GM23338 (cell line): ENCODE measurements around the gene P3R3URF. TPM values are rescaled to one million over a fixed set of nuclear protein-coding genes. Genes with fewer than 3 reads are reported as not detected.

Experiments used
- ATAC-seq: fragments of 200-7000 bp; cut with Tn5 transposase; 3 replicates; pipeline ENCODE4 v1.9.1; 2020
- DNase-seq: peaks from one replicate; pipeline ENCODE4 v3.0.0-alpha.2; 2015; ENCODE audit warnings: low spot score
- H2AFZ ChIP-seq: fragments of 200-600 bp; sonication (generic); 2 replicates; pipeline ENCODE4 v1.8.0; 2016; ENCODE audit warnings: antibody characterized with exemption, mild to moderate bottlenecking, moderate library complexity
- H3F3A ChIP-seq: fragments of 200-600 bp; sonication (generic); replicated peaks from 2 replicates; pipeline ENCODE4 v1.8.0; 2017; ENCODE audit warnings: antibody characterized with exemption, mixed run types, low read depth
- H3K27ac ChIP-seq: fragments of 200-600 bp; sonication (generic); 2 replicates; pipeline ENCODE4 v1.6.1; 2016; ENCODE audit warnings: low read depth
- H3K27me3 ChIP-seq: fragments of 200-600 bp; sonication (generic); 2 replicates; pipeline ENCODE4 v1.8.0; 2016; ENCODE audit warnings: mild to moderate bottlenecking, mixed run types, moderate library complexity; ENCODE audit not compliant: insufficient read depth
- H3K36me3 ChIP-seq: fragments of 200-600 bp; sonication (generic); 2 replicates; pipeline ENCODE4 v1.8.0; 2016; ENCODE audit warnings: mild to moderate bottlenecking; ENCODE audit not compliant: insufficient read depth
- H3K4me1 ChIP-seq: fragments of 200-600 bp; sonication (generic); 2 replicates; pipeline ENCODE4 v1.8.0; 2016; ENCODE audit warnings: mild to moderate bottlenecking, moderate library complexity; ENCODE audit not compliant: insufficient read depth
- H3K4me2 ChIP-seq: fragments of 200-600 bp; sonication (generic); 2 replicates; pipeline ENCODE4 v1.7.1; 2017; ENCODE audit warnings: mixed run types
- H3K4me3 ChIP-seq: fragments of 200-600 bp; sonication (generic); 2 replicates; pipeline ENCODE4 v1.6.1; 2016; ENCODE audit warnings: mixed run types
- H3K79me2 ChIP-seq: fragments of 200-600 bp; sonication (generic); replicated peaks from 2 replicates; pipeline ENCODE4 v1.8.0; 2017; ENCODE audit warnings: mild to moderate bottlenecking; ENCODE audit not compliant: insufficient read depth
- H3K9me2 ChIP-seq: fragments of 200-600 bp; sonication (generic); 2 replicates; pipeline ENCODE4 v1.8.0; 2017; ENCODE audit not compliant: insufficient read depth
- H4K20me1 ChIP-seq: fragments of 200-600 bp; sonication (generic); replicated peaks from 2 replicates; pipeline ENCODE4 v1.8.0; 2017; ENCODE audit warnings: mild to moderate bottlenecking; ENCODE audit not compliant: insufficient read depth
- H3K27ac Mint-ChIP-seq: 2 replicates; pipeline ENCODE4 v1.8.0; 2020; ENCODE audit warnings: inconsistent platforms, mild to moderate bottlenecking, moderate library complexity, mixed read lengths
- H3K27me3 Mint-ChIP-seq: 3 replicates; pipeline ENCODE4 v1.8.0; 2022; ENCODE audit warnings: low read depth, mild to moderate bottlenecking, moderate library complexity, mixed read lengths, inconsistent platforms; ENCODE audit not compliant: insufficient read depth, poor library complexity
- H3K36me3 Mint-ChIP-seq: 3 replicates; pipeline ENCODE4 v1.8.0; 2021; ENCODE audit warnings: low read depth, mild to moderate bottlenecking, inconsistent platforms, moderate library complexity, mixed read lengths
- H3K4me1 Mint-ChIP-seq: 3 replicates; pipeline ENCODE4 v1.8.0; 2020; ENCODE audit warnings: mild to moderate bottlenecking, inconsistent platforms, mixed read lengths
- H3K4me3 Mint-ChIP-seq: 3 replicates; pipeline ENCODE4 v1.8.0; 2021; ENCODE audit warnings: moderate library complexity, mild to moderate bottlenecking, inconsistent platforms, mixed read lengths
- H3K9me3 Mint-ChIP-seq: 3 replicates; pipeline ENCODE4 v1.8.0; 2020; ENCODE audit warnings: moderate library complexity, mild to moderate bottlenecking, inconsistent platforms, mixed read lengths
- POLR2AphosphoS5 ChIP-seq: IDR thresholded peaks from 2 replicates; pipeline ENCODE4 v1.6.1; 2016; ENCODE audit warnings: antibody characterized with exemption, low read depth
- STAT1 ChIP-seq: IDR thresholded peaks from one replicate; pipeline ENCODE4 v1.6.1; 2016; ENCODE audit warnings: antibody characterized with exemption; ENCODE audit not compliant: unreplicated experiment
- polyA plus RNA-seq: library from polyadenylated mRNA; unstranded; fragments of >200 nt; fragmentation: Nextera tagmentation; extraction: Ambion mirVana; gene quantifications from 2 replicates; pipeline ENCODE4 v1.2.1, GENCODE V29; 2016
- total RNA-seq: library from RNA; depleted of rRNA; stranded (reverse); fragments of >200 nt; shearing (Covaris generic); gene quantifications from 2 replicates; pipeline ENCODE4 v1.2.3, GENCODE V29; 2014
- TF ChIP-seq, protein P1 (sequence below): fragments of 250-450 bp; sonication (Bioruptor Pico); IDR thresholded peaks from 2 replicates; pipeline ENCODE4 v1.5.0; 2020; ENCODE audit warnings: mild to moderate bottlenecking, moderate library complexity
- TF ChIP-seq, protein P2 (sequence below), 2 experiments: fragments of 200-600 bp in 1 of 2; sonication (generic) in 1 of 2; conservative IDR thresholded peaks; 2 replicates each; pipeline versions ENCODE4 v1.5.1 to v1.6.1; 2016 to 2017; ENCODE audit warnings: antibody characterized with exemption in 2 of 2, low read depth in 2 of 2, mild to moderate bottlenecking in 2 of 2, moderate library complexity in 1 of 2

P3R3URF gene
- total and polyA plus RNA-seq, 2 experiments from 2014 or later = not detected

DNA sequence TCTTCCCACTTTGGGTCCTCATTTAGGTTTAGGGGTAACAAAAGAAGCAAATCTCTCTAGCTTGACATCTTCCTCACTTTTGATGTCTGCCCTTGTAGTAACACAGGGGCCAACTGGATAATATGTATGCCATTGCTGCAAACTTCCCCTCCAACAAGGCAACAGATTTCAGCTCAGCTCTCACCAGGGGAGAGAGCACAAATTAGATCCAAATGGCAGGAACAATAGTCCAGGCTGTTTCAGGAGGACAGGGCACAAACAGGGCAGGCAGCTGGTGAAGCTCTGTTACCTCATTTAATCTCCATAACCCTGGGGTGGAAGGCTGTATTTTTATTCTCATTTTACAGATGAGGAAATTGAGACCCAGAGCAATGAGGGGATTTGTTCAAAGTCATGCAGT lies 39.6 kb downstream of the P3R3URF start:
- no peak overlapping the region for H3K4me3 ChIP-seq
- Mint-ChIP-seq H3K4me1 (peaks cover 15% of the 10 kb centered on the region), H3K27ac (no peak overlapping the region), H3K36me3 (no peaks in the 10 kb centered on the region), H3K4me3 (no peak overlapping the region), H3K27me3 (peaks cover 10% of the 10 kb centered on the region), H3K9me3 (no peaks in the 10 kb centered on the region)
- DNase-seq (no peak), ATAC-seq (no peak)
- H3K4me2 ChIP-seq = no peak overlapping the region
- no peak overlapping the region for H2AFZ ChIP-seq
- H3K27ac ChIP-seq = no peak overlapping the region
- H3K79me2 ChIP-seq = no peaks in the 10 kb centered on the region
- TF ChIP-seq STAT1 (no peak), POLR2AphosphoS5 (no peak)
- TF ChIP-seq, protein P1, sequence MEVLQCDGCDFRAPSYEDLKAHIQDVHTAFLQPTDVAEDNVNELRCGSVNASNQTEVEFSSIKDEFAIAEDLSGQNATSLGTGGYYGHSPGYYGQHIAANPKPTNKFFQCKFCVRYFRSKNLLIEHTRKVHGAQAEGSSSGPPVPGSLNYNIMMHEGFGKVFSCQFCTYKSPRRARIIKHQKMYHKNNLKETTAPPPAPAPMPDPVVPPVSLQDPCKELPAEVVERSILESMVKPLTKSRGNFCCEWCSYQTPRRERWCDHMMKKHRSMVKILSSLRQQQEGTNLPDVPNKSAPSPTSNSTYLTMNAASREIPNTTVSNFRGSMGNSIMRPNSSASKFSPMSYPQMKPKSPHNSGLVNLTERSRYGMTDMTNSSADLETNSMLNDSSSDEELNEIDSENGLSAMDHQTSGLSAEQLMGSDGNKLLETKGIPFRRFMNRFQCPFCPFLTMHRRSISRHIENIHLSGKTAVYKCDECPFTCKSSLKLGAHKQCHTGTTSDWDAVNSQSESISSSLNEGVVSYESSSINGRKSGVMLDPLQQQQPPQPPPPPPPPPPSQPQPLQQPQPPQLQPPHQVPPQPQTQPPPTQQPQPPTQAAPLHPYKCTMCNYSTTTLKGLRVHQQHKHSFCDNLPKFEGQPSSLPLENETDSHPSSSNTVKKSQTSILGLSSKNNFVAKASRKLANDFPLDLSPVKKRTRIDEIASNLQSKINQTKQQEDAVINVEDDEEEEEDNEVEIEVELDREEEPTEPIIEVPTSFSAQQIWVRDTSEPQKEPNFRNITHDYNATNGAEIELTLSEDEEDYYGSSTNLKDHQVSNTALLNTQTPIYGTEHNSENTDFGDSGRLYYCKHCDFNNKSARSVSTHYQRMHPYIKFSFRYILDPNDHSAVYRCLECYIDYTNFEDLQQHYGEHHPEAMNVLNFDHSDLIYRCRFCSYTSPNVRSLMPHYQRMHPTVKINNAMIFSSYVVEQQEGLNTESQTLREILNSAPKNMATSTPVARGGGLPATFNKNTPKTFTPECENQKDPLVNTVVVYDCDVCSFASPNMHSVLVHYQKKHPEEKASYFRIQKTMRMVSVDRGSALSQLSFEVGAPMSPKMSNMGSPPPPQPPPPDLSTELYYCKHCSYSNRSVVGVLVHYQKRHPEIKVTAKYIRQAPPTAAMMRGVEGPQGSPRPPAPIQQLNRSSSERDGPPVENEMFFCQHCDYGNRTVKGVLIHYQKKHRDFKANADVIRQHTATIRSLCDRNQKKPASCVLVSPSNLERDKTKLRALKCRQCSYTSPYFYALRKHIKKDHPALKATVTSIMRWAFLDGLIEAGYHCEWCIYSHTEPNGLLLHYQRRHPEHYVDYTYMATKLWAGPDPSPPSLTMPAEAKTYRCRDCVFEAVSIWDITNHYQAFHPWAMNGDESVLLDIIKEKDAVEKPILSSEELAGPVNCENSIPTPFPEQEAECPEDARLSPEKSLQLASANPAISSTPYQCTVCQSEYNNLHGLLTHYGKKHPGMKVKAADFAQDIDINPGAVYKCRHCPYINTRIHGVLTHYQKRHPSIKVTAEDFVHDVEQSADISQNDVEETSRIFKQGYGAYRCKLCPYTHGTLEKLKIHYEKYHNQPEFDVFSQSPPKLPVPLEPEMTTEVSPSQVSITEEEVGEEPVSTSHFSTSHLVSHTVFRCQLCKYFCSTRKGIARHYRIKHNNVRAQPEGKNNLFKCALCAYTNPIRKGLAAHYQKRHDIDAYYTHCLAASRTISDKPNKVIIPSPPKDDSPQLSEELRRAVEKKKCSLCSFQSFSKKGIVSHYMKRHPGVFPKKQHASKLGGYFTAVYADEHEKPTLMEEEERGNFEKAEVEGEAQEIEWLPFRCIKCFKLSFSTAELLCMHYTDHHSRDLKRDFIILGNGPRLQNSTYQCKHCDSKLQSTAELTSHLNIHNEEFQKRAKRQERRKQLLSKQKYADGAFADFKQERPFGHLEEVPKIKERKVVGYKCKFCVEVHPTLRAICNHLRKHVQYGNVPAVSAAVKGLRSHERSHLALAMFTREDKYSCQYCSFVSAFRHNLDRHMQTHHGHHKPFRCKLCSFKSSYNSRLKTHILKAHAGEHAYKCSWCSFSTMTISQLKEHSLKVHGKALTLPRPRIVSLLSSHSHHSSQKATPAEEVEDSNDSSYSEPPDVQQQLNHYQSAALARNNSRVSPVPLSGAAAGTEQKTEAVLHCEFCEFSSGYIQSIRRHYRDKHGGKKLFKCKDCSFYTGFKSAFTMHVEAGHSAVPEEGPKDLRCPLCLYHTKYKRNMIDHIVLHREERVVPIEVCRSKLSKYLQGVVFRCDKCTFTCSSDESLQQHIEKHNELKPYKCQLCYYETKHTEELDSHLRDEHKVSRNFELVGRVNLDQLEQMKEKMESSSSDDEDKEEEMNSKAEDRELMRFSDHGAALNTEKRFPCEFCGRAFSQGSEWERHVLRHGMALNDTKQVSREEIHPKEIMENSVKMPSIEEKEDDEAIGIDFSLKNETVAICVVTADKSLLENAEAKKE = no peak
- TF ChIP-seq, protein P2, sequence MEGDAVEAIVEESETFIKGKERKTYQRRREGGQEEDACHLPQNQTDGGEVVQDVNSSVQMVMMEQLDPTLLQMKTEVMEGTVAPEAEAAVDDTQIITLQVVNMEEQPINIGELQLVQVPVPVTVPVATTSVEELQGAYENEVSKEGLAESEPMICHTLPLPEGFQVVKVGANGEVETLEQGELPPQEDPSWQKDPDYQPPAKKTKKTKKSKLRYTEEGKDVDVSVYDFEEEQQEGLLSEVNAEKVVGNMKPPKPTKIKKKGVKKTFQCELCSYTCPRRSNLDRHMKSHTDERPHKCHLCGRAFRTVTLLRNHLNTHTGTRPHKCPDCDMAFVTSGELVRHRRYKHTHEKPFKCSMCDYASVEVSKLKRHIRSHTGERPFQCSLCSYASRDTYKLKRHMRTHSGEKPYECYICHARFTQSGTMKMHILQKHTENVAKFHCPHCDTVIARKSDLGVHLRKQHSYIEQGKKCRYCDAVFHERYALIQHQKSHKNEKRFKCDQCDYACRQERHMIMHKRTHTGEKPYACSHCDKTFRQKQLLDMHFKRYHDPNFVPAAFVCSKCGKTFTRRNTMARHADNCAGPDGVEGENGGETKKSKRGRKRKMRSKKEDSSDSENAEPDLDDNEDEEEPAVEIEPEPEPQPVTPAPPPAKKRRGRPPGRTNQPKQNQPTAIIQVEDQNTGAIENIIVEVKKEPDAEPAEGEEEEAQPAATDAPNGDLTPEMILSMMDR (conservative IDR thresholded peaks at IDR 0.05; ENCODE audit: low read depth in 2 of 2) = no peak
- H3K27me3 ChIP-seq = no peaks in the 10 kb centered on the region
- H4K20me1 ChIP-seq = no peaks in the 10 kb centered on the region
- peaks cover 8% of the 10 kb centered on the region for H3F3A ChIP-seq
- no peaks in the 10 kb centered on the region; the same call in 1 of the 2 replicates for H3K9me2 ChIP-seq
- H3K4me1 ChIP-seq = peaks cover 10% of the 10 kb centered on the region
- H3K36me3 ChIP-seq = no peaks in the 10 kb centered on the region
